ENCODE measurements around the gene HLA-DQA2.
"Not testable (repeated sequence)": the region's sequence is repeated elsewhere in the genome, so short reads cannot be mapped to it uniquely, and the experiment has no call there.

The HLA-DQA2 gene

DNA sequence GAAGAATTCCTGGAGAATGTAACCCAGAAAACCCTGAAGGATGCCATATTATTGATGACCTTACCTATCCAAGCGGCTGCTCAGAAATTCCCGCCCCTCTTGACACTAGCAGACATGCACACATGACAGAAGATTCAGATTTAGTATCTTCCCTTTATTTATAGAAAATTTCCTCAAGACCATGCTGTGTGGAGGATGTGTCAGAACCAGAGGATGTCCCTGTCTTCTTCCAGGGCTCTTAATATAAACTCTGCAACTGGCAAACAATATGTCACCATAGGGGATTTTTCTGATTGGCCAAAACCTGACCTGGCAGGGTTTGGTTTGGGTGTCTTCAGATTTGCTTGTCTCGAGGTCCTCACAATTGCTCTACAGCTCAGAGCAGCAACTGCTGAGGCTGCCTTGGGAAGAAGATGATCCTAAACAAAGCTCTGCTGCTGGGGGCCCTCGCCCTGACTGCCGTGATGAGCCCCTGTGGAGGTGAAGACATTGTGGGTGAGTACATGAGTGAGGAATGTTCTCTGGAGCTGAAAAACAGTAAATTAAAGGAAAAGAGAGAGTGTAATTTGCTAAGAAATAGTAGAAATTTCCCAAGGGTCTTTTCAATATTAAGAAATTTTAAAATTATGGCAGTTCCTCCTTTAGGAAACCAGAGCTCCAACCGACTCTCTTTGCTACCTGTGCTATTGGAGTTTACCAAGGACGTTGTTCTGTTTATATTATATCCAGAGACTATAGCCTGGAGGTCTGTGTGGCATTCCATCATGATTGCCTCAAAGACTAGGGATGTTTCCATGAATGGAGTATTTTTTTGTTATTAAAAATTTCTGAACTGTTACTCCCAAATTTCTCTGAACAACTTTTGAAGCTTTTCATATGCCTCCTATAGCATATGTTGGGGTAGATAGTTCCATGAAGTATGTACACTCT is at the start of gene HLA-DQA2:
Gene HLA-DQA2, plus strand, starts transcription at position 361 of the 930 bp plus-strand sequence. Its CDS starts 53 bp downstream, at position 414.
- no peak for DNase-seq

- peak; percentile 48 to 55 for DNase-seq
Measured at GRCh38 chr6:32692019-32692418, 49.2 kb upstream of the HLA-DQA2 start.

- DNase-seq, result no peak
Measured at GRCh38 chr6:32697031-32697430, 44.2 kb upstream of the HLA-DQA2 start.

DNA sequence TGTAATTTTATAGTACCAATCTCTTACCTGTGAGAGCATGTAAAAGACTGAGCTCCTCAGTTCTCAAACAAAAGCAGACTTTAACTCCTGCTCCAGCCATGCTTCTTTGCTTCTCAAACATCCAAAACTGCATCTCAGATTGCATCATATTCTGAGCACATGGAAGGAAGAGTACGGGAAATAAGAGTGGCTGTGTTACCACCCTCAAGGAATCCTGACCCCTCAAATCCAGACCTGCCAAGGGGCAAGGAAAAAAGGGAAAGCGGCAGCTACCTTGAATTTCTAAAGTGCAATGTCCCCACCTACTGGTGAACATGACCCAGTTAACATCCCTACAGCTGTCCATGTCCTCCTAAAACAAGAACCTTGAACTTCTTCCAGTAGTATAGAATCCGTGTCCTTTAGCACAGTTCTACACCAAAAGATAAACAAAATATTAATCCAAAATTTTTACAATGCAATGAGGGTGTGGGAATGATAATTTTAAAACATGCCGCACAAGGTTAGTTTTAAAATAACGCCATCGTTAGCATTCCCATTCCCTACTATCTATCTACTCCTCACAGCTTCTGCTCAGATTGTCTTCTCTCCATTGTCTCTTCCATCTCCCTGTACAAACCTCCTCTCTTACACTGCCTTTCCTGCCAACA is 40.7 kb upstream of the HLA-DQA2 start:
- DNase-seq, result peak in 1 of 2 experiments; percentile 5

DNA sequence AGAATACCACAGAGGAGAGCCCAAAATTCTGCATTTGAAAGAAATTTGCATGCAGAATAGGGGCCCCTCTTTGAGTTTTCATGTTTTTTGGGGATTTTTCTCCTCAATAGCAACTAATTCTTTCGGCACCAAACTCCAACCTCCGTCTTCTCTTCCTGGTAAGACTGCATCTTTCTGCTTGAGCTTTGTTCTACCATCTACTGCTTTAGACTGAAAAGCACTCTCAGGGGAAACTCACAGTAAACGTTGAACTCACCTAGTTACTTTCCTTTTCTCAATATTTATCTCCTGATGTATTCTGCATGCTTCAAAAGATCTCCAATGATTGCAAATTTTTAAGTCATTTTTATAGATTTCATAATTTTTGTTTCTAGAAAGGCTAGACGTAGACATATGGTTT is 37.8 kb upstream of the HLA-DQA2 start:
- DNase-seq, result no peak

DNA sequence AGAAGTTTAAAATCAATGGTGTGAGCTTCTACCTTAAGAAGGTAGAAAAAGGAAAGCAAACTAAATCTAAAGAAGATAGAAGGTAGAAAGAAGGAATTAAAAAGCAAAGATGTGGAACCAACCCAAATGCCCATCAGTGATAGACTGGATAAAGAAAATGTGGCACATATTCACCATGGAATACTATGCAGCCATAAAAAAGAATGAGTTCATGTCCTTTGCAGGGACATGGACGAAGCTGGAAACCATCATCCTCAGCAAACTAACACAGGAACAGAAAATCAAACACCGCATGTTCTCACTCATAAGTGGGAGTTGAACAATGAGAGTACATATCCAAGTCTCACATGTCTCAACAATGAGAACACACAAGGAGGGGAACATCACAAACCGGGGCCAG is 36.0 kb upstream of the HLA-DQA2 start:
- DNase-seq, result not testable (repeated sequence)

- no peak for DNase-seq
Measured at GRCh38 chr6:32709625-32710024, 31.6 kb upstream of the HLA-DQA2 start.

DNA sequence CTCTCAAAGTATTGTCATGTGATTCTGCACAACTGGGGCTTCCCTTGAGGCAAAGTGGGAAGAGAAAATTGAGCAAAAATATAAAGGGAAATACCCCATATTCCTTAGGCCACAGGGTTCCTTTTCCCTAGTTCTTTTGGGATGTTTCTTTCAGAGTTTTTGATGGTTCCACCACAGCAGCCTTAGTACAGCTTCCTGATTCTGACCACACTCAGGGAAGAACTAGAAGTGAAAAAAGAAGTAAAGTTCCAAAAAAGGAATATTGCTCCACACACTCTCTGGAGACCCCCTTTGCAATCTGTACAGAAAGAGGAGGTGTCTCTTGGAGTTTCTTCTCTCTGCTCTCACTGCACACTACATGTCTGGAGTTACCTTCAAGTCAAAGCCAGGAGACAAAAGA is 27.9 kb upstream of the HLA-DQA2 start:
- no peak for DNase-seq

DNA sequence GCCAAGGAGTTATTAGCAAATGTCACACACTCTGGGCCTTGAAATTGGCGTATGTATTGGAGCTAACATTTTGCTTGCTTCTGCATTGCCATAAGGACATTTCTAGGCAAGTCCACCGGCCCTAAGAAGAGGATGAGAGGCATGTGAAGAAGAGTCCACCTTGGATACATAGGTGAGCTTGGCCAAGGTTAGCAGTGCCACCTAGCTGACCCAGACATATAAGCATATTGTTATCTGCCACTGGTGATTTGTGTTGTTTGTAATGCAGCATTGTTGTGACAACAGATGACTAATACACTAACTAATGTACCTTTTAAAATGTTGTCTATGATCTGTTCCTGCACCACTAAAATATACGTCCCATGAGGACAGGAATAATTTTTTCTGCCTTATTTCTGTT is 24.8 kb upstream of the HLA-DQA2 start:
- no peak for DNase-seq

DNA sequence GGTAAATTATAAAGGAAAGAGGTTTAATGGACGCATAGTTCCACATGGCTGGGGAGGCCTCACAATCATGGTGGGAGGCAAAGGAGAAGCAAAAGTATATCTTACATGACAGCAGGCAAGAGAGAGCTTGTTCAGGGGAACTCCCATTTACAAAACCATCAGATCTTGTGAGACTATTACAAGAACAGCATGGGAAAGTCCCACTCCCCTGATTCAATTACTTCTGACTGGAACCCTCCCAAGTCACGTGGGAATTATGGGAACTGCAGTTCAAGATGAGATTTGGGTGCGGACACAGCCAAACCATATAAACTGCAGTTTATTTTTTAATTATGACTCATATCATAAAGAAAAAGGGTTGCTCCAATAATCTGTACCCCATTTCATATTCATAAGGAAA is 22.3 kb upstream of the HLA-DQA2 start:
- DNase-seq, result no peak

GRCh38 chr6:32738126-32738525 is 3.1 kb upstream of the HLA-DQA2 start:
- DNase-seq, result no peak

- DNase-seq, result no peak
Measured at GRCh38 chr6:32742374-32742773, 1.2 kb downstream of the HLA-DQA2 start.

- DNase-seq, result no peak
Measured at GRCh38 chr6:32744776-32745175, 3.6 kb downstream of the HLA-DQA2 start.

DNA sequence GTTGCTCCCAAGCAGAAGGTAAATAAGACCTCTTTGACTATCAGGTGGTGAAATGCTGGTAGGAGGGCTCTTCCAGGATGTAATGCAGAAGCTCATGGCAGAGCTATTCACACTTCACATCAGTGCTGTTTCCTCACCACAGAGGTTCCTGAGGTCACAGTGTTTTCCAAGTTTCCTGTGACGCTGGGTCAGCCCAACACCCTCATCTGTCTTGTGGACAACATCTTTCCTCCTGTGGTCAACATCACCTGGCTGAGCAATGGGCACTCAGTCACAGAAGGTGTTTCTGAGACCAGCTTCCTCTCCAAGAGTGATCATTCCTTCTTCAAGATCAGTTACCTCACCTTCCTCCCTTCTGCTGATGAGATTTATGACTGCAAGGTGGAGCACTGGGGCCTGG is 4.5 kb downstream of the HLA-DQA2 start:
- not testable (repeated sequence) for DNase-seq

GRCh38 chr6:32752580-32752979 is 11.4 kb downstream of the HLA-DQA2 start:
- no peak for DNase-seq

DNA sequence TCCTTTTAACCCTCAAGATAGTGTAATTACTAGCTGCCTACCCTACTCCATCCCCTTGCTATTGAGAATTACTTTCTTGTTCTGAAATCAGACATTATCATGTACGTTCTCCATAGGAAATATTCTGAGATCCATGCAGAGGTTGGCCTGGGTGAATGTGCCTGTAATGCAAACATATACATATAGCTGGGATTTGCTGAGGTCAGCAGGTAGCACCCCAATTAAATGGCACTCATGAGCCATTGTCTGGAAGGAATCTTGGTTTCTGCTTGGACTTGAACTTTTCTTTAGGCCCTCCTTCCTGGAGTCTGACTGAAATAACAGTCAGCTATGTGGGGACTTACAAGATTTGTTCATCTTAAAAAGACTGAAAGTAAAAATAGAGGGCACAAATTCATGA is 18.5 kb downstream of the HLA-DQA2 start:
- DNase-seq, result no peak

GRCh38 chr6:32761072-32761471 is 19.9 kb downstream of the HLA-DQA2 start:
- no peak for DNase-seq

DNA sequence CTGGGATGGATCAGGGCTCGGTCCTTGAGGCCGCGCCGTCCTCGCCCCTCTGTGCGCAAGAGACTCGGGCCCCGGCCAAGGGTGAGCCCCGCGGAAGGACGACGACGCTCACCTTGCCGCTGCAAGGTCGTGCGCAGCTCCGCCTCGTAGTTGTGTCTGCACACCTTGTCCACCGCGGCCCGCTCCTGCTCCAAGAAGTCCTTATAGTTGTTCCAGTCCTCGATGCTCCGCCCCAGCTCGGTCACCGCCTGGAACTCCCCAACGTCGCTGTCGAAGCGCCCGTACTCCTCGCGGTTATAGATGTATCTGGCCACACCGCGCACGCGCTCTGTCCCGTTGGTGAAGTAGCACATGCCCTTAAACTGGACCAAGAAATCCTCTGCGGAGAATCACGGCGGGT is 20.4 kb downstream of the HLA-DQA2 start:
- DNase-seq, result no peak

DNA sequence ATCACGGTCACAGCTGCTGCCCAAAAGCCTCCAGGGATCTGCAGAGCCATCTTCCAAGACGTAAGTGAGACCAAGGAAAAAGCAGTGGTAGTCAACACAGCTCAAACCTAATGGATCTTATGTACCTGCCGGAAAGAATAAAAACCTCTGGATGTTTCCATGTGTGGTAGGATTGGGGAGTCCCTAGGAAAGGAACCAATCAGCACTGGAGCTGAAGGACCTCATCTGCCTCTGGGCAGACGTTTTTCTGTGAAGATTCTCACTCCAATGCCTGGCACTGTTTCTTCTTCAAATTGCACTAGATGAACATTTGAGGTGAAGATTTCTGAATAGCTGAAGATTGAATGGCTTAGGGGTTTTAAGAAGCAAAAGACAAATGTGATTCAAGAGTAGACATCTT is 22.2 kb downstream of the HLA-DQA2 start, which contains the start of gene HLA-DQB2:
Gene HLA-DQB2, minus strand, starts transcription at position 112 of the 400 bp plus-strand sequence. Its CDS starts 62 bp downstream, at position 50.
- no peak for DNase-seq

GRCh38 chr6:32764048-32764447 is 22.9 kb downstream of the HLA-DQA2 start:
- DNase-seq, result no peak

DNA sequence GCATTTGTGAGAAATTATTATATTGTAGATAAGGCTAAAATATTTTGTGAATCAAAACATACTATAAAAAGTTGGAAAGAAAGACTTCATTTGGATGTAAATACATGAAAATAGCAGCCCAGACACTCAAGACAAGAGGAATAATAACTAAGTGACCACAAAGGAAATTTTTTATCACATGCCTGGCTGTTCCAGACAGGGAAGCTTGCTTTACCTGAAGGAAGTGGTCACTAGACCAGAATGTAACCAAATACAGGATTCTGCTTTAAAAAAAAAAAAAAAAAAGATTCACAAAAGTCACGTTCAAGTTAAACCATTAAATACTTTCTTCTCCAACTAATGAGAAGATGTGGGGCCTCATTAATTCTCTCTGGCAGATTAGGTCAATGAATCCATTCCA is 31.5 kb downstream of the HLA-DQA2 start:
- DNase-seq, result no peak

- DNase-seq, result no peak
Measured at GRCh38 chr6:32774426-32774825, 33.2 kb downstream of the HLA-DQA2 start.

DNA sequence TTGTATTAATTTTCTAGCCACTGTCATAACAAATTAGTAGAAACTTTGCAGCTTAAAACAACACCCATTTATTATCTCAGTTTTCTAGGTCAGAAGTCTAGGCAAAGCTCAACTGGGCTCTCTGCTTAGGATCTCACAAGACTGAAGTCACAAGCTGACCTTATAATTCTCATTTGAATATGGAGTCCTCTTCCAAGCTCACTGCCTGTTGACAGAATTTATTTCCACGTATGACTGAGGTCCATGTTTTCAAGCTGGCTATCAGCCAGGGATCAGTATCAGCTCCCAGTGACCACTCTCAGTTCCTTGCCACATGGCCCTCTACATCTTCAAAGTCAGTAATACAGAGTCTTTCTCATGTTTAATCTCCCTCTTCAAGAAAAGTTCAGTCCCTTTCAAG is 33.9 kb downstream of the HLA-DQA2 start:
- no peak for DNase-seq

GRCh38 chr6:32779036-32779435 is 37.8 kb downstream of the HLA-DQA2 start:
- DNase-seq, result no peak
